HG02981 (cell line): Measurements from ENCODE around the gene BIN1.
A peak's percentile ranks its signal among the peaks of the same experiment; 100 is the strongest.

Experiments used
- ATAC-seq: cut with Tn5 transposase; IDR thresholded peaks from one replicate; pipeline ENCODE4 v1.9.1; 2021; ENCODE audit warnings: mild to moderate bottlenecking, moderate library complexity; ENCODE audit not compliant: unreplicated experiment

Gene BIN1

GRCh38 chr2:127104166-127104660 is 2.7 kb downstream of the BIN1 start:
- no peak for ATAC-seq

DNA sequence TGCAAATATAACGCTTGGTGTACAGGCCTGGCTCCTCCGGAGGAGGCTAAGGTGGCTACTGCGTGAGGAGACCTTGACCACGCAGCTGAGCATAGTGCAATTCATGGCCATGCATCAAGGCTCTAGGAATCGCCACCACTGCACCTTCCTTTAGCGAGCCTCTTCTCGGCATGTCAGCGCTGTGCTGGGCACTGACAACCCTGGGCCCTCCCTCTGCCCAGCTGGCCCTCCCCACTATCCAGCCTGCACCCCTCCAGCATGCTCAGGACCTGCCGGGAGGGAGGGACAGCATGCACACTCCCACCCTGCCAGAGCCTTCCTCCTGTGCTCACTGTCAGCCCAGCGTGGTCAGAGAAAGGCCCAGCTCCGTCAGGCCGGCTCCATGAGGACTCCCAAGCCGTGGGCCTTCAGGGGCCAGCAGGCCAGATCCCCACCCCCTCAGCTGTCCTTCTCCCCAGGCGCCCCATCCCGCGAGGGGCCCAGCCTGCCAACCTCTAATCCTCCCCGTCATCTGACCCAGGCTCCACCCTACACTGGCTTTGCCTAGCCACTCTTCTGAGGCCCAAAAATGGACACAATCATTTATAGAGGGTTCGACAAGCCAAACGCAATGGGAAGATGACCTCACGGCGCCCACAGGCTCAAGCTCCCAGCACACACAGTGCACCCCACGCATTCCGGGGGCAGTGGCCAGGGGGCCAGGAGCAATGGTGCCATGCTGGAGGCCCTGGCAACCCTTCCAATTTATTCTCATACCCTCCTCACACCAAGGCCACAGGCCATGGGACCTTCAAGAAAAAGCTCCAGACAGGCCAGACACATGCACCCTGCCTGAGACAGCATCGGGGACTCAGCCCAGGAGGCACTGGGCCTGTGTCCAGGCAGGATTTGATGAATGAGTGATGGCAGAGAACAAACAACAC is 3.5 kb downstream of the BIN1 start:
- no peak for ATAC-seq

DNA sequence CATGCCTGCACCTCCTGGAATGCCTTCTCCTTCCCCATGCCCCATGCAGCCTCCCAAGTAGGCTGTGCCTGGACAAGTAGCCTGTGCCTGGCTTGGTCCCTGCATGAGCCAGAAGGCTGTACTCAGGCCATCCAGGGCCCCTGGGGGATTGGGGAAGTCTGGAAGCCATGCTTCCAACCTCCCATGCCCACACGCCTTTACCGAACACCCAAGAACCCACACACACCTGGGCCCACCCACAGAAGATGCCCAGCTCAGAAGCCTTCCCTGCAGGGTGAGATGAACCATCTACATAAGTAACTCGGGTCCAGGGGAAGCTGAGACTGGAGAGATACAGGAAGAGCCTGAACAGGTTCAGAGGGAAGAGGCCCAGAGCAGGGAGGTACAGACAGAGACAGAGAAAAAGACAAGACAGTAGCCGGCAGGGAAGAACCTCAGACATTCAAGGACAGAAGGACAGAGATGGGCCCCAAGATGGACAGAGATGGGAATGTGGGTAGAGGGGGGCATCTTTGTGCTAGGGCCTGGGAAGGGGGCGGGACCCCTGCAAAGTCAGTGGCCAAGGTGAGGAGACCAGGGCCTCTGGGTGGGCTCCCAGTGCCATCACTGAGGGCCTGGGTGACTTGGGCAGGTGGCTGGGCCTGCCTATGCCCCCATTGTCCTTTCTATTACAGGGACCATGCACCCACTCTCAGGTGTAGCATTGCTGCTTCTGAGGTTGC is 4.3 kb downstream of the BIN1 start:
- no peak for ATAC-seq

DNA sequence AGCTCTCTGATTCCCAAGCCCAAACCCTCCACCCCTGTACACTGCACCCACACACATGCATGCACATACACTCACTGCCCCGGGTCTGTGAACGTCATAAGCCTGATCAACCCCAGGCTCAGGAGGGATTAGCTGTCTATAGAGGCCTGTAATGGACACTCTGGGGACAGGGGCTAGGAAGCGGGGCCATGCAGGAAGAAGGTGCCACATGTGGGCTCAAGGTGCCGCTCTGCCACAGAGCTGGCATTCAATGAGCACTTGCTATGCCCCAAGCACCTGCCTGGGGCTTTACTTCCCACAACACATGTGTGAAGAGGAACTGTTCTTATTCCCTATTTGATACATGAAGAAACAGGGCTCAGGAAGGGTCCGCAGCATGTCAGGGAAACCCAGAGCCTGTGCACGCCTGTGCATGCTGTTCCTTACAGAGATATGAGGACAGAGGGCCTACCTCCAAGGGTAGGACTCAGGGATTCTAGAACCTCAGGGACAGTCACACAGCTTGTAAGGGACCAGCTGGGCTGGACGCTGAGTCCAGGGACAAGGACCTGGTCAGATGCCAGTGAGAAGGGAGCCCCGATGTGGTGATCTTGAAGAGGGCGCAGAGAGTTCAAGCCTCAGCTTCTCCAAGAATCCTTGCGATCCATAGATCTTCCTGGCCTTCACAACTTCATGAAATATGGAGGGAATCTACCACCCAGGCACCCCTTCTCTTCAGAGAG is 5.0 kb downstream of the BIN1 start:
- no peak for ATAC-seq

- ATAC-seq, result no peak
These were observed 5.8 kb downstream of the BIN1 start for GRCh38 chr2:127101048-127101611.

DNA sequence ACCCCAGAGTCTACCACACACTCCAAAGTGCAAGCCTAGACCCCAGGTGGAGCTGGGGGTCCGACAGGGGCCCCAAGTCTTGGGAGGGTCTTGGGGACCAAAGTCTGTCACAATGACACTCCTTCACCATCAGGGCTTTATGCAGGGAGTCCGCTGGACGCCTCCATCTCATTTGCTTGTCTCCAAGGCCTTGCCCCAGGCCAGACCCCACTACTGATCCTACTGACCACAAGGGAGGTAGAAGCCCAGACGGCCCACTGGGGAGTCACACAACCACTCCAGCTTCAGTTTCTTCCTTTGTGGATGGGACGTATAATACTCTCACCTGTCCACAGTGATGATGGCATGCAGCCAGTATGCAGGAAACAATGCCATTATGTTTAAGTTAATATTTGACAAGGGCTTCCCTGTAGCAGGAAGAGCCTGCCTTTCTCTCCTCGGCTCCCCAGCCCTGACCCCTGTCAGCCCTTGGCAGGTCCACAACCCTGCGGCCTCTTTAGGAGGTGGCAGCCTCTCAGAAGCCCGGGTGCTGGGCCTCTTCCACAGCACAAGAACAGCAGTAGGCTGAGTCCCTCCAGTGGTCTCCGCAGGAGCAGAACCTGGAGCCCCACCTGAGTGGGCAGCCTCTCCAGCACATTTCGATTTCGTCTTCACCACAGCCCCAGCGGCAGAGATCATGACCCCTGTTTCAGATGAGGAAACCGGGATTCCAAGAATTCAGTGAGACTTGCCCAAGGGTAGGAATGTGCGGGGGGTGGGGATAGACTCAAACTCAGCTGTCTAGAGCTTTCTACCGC is 6.5 kb downstream of the BIN1 start:
- ATAC-seq, result no peak

GRCh38 chr2:127098711-127099110 is 8.2 kb downstream of the BIN1 start:
- no peak for ATAC-seq

- ATAC-seq, result no peak
These were observed 8.9 kb downstream of the BIN1 start for GRCh38 chr2:127097841-127098651.

DNA sequence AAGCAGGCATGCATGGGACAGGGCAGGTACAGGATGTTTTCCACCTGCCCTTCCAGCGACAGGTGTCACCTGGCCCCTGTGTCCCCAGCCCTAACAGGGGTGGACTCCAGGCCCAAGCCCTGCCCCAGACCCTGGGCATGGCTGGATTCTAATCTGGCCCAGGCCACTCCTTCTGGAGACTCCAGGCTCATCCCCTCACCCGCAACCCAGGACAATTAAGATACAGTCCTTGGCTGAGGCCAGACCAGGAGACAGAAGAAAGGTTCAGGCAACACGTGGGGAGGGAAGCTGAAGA is 9.5 kb downstream of the BIN1 start:
- ATAC-seq, result no peak

- ATAC-seq, result no peak
These were observed 10.1 kb downstream of the BIN1 start for GRCh38 chr2:127096718-127097470.

GRCh38 chr2:127096280-127096679 is 10.7 kb downstream of the BIN1 start:
- no peak for ATAC-seq

- no peak for ATAC-seq
These were observed 11.2 kb downstream of the BIN1 start for GRCh38 chr2:127095784-127096183.

- ATAC-seq, result no peak
These were observed 11.7 kb downstream of the BIN1 start for GRCh38 chr2:127095367-127095641.

DNA sequence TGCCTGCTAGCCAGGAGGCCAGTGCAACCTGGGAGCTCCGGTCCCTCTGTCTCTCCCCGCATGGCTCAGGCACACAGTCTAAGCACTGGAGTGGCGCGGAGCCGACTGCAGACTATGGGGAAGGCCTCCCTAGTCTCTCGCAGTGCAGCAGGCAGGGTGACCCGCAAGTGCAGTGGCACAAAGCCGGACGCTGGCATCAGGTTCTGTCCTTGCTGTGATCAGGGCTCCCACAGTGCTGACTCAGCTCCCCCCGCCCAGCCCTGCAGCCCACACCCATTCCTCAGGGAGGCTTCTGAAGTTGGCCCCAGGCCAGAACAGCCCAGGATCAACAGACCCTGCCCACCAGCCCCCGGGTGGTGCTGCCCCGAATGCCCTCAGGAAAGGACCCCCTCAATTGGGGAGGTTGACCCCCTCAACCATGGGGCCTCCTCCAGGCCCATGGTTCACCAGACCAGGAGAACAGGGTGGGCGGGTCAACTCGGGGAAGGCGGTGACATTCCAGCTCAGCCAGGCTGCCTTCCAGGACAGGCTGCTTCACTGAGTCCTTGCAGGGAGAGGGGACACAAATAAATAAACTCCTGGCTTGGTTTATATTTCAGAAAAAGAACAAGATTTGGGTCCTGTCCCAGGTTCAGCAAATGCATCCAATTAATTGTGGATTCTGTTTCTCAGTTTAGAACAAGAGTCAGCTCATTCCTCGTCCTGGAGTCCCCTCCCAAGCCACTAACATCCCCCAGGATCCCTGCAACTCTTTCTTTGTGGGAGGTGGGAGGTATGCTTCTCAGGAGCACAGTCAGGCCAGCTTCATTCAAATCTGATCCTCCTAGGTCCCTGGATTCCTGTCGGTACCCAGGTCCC is 12.2 kb downstream of the BIN1 start:
- ATAC-seq, result no peak

- ATAC-seq, result peak; percentile 49
These were observed 13.2 kb downstream of the BIN1 start for GRCh38 chr2:127093648-127094210.

DNA sequence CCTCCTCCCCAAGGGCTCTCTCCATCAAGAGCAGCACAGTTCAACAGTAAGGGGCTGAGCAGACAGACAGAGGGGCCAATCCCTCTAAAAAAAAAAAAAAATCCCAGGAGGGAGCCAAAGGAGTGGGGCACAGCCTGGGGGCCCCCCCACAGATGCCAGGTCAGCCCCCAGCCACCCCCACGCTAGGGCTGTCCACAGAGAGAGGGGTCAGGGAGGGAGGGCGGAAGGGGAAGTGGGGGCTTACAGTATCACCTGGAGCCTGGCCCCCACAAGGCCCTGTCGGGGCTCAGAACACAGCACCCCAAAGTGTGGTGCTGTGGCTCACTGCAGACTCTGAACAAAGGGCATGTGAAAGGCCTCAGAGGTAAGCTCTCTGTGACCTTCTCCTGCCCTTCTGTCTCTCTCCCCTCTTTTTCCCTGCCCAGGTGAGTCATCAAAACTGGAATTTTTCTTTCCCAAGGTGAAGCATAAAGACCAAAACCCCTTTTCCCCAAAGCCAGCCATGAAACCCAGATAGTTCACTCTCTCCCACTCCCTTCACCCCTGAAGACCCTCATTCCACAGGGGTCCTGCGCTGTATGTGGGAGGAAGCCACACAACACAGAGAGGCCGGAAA is 13.9 kb downstream of the BIN1 start:
- no peak for ATAC-seq

GRCh38 chr2:127092306-127092705 is 14.6 kb downstream of the BIN1 start:
- ATAC-seq, result no peak
